A549 (cell line): Measurements from ENCODE around the gene MAGEC1. TPM values are rescaled to one million over a fixed set of nuclear protein-coding genes. Genes with fewer than 3 reads are reported as not detected.

ENCODE experiments used
- ATAC-seq, 2 experiments: fragments of 200-7000 bp in 1 of 2; fragments of >200 bp in 1 of 2; cut with Nextera tagmentation in 1 of 2; cut with Tn5 transposase in 1 of 2; 3 replicates each; pipeline versions ENCODE4 v1.8.0 to v1.9.1; 2018 to 2020; ENCODE audit warnings: mild to moderate bottlenecking in 1 of 2, moderate library complexity in 1 of 2
- CTCF ChIA-PET: fragments of 300-600 bp; sonication (Branson Sonifier 250); formaldehyde crosslinking; extraction: SDS; loops from one replicate; lab custom pipeline; 2021; ENCODE audit warnings: antibody characterized with exemption, inconsistent platforms; lab: Yijun Ruan, JAX
- POLR2A ChIA-PET: fragments of 350-600 bp; formaldehyde crosslinking; extraction: SDS; loops from one replicate; lab custom pipeline; 2021; ENCODE audit warnings: antibody characterized with exemption, inconsistent platforms; lab: Yijun Ruan, JAX
- DNase-seq, 2 experiments: peaks; one replicate each; pipeline versions ENCODE4 v3.0.0 to v3.0.0-alpha.2; 2011 to 2016; ENCODE audit warnings: low read depth in 1 of 2, low spot score in 1 of 2
- FAIRE-seq: peaks from 2 replicates; lab custom pipeline; 2011; peaks lifted over from hg19 to GRCh38; lab: Jason Lieb, UNC
- H3K27ac ChIP-seq, 2 experiments: fragments of >200 bp; sonication (Bioruptor Twin); formaldehyde crosslinking; 3 replicates each; pipeline ENCODE4 v1.5.1; 2016 to 2017
- H3K4me1 ChIP-seq: fragments of >200 bp; sonication (Bioruptor Twin); formaldehyde crosslinking; 3 replicates; pipeline ENCODE4 v1.6.1; 2016
- H3K4me2 ChIP-seq: fragments of >200 bp; sonication (Bioruptor Twin); formaldehyde crosslinking; 3 replicates; pipeline ENCODE4 v1.6.1; 2016
- H3K4me3 ChIP-seq: fragments of >200 bp; sonication (Bioruptor Twin); formaldehyde crosslinking; 3 replicates; pipeline ENCODE4 v1.5.1; 2016
- H3K9me3 ChIP-seq: fragments of >200 bp; sonication (Bioruptor Twin); formaldehyde crosslinking; 3 replicates; pipeline ENCODE4 v1.6.1; 2016
- CBX2 ChIP-seq: fragments of 200-600 bp; sonication (generic); IDR thresholded peaks from 2 replicates; pipeline ENCODE4 v1.6.1; 2016; ENCODE audit warnings: low read depth, mild to moderate bottlenecking, borderline replicate concordance
- CBX8 ChIP-seq: fragments of 200-600 bp; sonication (generic); IDR thresholded peaks from 2 replicates; pipeline ENCODE4 v1.6.1; 2016
- CHD4 ChIP-seq: fragments of 200-600 bp; sonication (generic); IDR thresholded peaks from 2 replicates; pipeline ENCODE4 v1.6.1; 2016; ENCODE audit warnings: antibody characterized with exemption, mild to moderate bottlenecking, borderline replicate concordance
- EHF ChIP-seq: fragments of 250-450 bp; sonication (Bioruptor Pico); IDR thresholded peaks from 2 replicates; pipeline ENCODE4 v1.5.0; 2020; ENCODE audit warnings: mild to moderate bottlenecking
- FOSB ChIP-seq: fragments of 250-450 bp; sonication (Bioruptor Pico); IDR thresholded peaks from 2 replicates; pipeline ENCODE4 v1.5.0; 2020; ENCODE audit warnings: mild to moderate bottlenecking, moderate library complexity
- FOSL2 ChIP-seq, 2 experiments: fragments of 450-650 bp in 1 of 2; fragments of >200 bp in 1 of 2; sonication (Bioruptor Twin) in 1 of 2; formaldehyde crosslinking; IDR thresholded peaks; 2 replicates each; pipeline versions ENCODE4 v1.5.0 to v1.6.1; 2016 to 2020; ENCODE audit warnings: mild to moderate bottlenecking in 1 of 2, moderate library complexity in 1 of 2
- GATA3 ChIP-seq: IDR thresholded peaks from 2 replicates; pipeline ENCODE4 v1.6.1; 2012; ENCODE audit warnings: borderline replicate concordance
- HDAC2 ChIP-seq: fragments of 200-600 bp; sonication (generic); IDR thresholded peaks from 2 replicates; pipeline ENCODE4 v1.6.1; 2016
- HOXB5 ChIP-seq: fragments of 250-450 bp; sonication (Bioruptor Pico); IDR thresholded peaks from 2 replicates; pipeline ENCODE4 v1.5.0; 2020; ENCODE audit warnings: mild to moderate bottlenecking, moderate library complexity
- JUN ChIP-seq, 2 experiments: fragments of >200 bp; sonication (Bioruptor Twin); formaldehyde crosslinking; IDR thresholded peaks; 2 replicates in 1 of 2; 3 replicates in 1 of 2; pipeline ENCODE4 v1.6.1; 2016 to 2017
- MAFK ChIP-seq: fragments of 450-650 bp; IDR thresholded peaks from 2 replicates; pipeline ENCODE4 v1.6.1; 2014; ENCODE audit not compliant: partially characterized antibody
- PHF8 ChIP-seq: fragments of 200-600 bp; sonication (generic); IDR thresholded peaks from 2 replicates; pipeline ENCODE4 v1.6.1; 2016; ENCODE audit warnings: low read depth, mild to moderate bottlenecking, antibody characterized with exemption, moderate library complexity, borderline replicate concordance
- POLR2A ChIP-seq: IDR thresholded peaks from 2 replicates; pipeline ENCODE4 v1.6.1; 2012; ENCODE audit warnings: mild to moderate bottlenecking, low read length
- POLR2AphosphoS2 ChIP-seq: conservative IDR thresholded peaks from 2 replicates; pipeline ENCODE4 v1.6.1; 2012; ENCODE audit warnings: low read length, improper control_type of control experiment, inconsistent platforms
- RCOR1 ChIP-seq: fragments of 150-350 bp; IDR thresholded peaks from 2 replicates; pipeline ENCODE4 v1.6.1; 2014; ENCODE audit warnings: antibody characterized with exemption, low read length, low read depth
- RFX5 ChIP-seq: fragments of 450-650 bp; IDR thresholded peaks from 2 replicates; pipeline ENCODE4 v1.7.1; 2014; ENCODE audit warnings: antibody characterized with exemption, mild to moderate bottlenecking, moderate library complexity
- SMC3 ChIP-seq: fragments of >200 bp; sonication (Bioruptor Twin); formaldehyde crosslinking; IDR thresholded peaks from 3 replicates; pipeline ENCODE4 v1.6.1; 2018; ENCODE audit warnings: inconsistent platforms
- TP53 ChIP-seq: fragments of 250-450 bp; sonication (Bioruptor Pico); IDR thresholded peaks from 2 replicates; pipeline ENCODE4 v1.5.0; 2021; ENCODE audit warnings: mild to moderate bottlenecking, moderate library complexity
- ZC3H11A ChIP-seq: fragments of 450-650 bp; IDR thresholded peaks from 2 replicates; pipeline ENCODE4 v1.6.1; 2014; ENCODE audit warnings: antibody characterized with exemption, mild to moderate bottlenecking
- ZFP36 ChIP-seq: fragments of 450-650 bp; IDR thresholded peaks from 2 replicates; pipeline ENCODE4 v1.6.1; 2014; ENCODE audit warnings: borderline replicate concordance; ENCODE audit not compliant: partially characterized antibody
- WGBS: methylation state at CpG from one replicate; pipeline ENCODE4 v1.1.6; 2017; ENCODE audit errors: missing lambda C conversion rate; 5-methylcytosine and 5-hydroxymethylcytosine counted together
- polyA minus RNA-seq: library from RNA; depleted of rRNA, polyadenylated mRNA; stranded (reverse); fragments of >200 nt; gene quantifications from 2 replicates; pipeline ENCODE4 v1.2.3, GENCODE V29; 2011; rRNA and poly(A)+ RNA removed
- polyA plus RNA-seq, 4 experiments: library from polyadenylated mRNA; depleted of rRNA in 3 of 4; stranded (reverse); fragments of >200 nt; fragmentation: RNase III in 1 of 4; extraction: RNeasy Plus Mini Kit Qiagen cat#74134 plus additional on column Dnase treatment in 1 of 4; gene quantifications; 2 replicates in 3 of 4; 3 replicates in 1 of 4; pipeline ENCODE4 v1.2.3, GENCODE V29; 2011 to 2017
- TF ChIP-seq, protein P1 (sequence below): IDR thresholded peaks from 2 replicates; pipeline ENCODE4 v1.6.1; 2012; ENCODE audit warnings: low read depth, borderline replicate concordance
- TF ChIP-seq, protein P2 (sequence below): fragments of 250-450 bp; sonication (Bioruptor Pico); IDR thresholded peaks from 2 replicates; pipeline ENCODE4 v1.5.0; 2020; ENCODE audit warnings: low read depth, mild to moderate bottlenecking, moderate library complexity
- TF ChIP-seq, protein P3 (sequence below): fragments of 200-600 bp; sonication (generic); IDR thresholded peaks from 2 replicates; pipeline ENCODE4 v1.6.1; 2016; ENCODE audit warnings: antibody characterized with exemption, mild to moderate bottlenecking, moderate library complexity

MAGEC1 gene, protein sequence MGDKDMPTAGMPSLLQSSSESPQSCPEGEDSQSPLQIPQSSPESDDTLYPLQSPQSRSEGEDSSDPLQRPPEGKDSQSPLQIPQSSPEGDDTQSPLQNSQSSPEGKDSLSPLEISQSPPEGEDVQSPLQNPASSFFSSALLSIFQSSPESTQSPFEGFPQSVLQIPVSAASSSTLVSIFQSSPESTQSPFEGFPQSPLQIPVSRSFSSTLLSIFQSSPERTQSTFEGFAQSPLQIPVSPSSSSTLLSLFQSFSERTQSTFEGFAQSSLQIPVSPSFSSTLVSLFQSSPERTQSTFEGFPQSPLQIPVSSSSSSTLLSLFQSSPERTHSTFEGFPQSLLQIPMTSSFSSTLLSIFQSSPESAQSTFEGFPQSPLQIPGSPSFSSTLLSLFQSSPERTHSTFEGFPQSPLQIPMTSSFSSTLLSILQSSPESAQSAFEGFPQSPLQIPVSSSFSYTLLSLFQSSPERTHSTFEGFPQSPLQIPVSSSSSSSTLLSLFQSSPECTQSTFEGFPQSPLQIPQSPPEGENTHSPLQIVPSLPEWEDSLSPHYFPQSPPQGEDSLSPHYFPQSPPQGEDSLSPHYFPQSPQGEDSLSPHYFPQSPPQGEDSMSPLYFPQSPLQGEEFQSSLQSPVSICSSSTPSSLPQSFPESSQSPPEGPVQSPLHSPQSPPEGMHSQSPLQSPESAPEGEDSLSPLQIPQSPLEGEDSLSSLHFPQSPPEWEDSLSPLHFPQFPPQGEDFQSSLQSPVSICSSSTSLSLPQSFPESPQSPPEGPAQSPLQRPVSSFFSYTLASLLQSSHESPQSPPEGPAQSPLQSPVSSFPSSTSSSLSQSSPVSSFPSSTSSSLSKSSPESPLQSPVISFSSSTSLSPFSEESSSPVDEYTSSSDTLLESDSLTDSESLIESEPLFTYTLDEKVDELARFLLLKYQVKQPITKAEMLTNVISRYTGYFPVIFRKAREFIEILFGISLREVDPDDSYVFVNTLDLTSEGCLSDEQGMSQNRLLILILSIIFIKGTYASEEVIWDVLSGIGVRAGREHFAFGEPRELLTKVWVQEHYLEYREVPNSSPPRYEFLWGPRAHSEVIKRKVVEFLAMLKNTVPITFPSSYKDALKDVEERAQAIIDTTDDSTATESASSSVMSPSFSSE
- polyA plus RNA-seq (2011; rRNA removed) (not detected in 2 replicates), polyA plus RNA-seq (2017; fragmentation: RNase III; extraction: RNeasy Plus Mini Kit Qiagen cat#74134 plus additional on column Dnase treatment) (not detected in 3 replicates), polyA minus RNA-seq (not detected in 2 replicates)
- not detected in 2 replicates for polyA plus RNA-seq (2012; cell fraction: cytosol; rRNA removed)
- polyA plus RNA-seq (2012; cell fraction: nucleus; rRNA removed), result 0.02 TPM in 1 of 2 replicates, not detected in the other

DNA sequence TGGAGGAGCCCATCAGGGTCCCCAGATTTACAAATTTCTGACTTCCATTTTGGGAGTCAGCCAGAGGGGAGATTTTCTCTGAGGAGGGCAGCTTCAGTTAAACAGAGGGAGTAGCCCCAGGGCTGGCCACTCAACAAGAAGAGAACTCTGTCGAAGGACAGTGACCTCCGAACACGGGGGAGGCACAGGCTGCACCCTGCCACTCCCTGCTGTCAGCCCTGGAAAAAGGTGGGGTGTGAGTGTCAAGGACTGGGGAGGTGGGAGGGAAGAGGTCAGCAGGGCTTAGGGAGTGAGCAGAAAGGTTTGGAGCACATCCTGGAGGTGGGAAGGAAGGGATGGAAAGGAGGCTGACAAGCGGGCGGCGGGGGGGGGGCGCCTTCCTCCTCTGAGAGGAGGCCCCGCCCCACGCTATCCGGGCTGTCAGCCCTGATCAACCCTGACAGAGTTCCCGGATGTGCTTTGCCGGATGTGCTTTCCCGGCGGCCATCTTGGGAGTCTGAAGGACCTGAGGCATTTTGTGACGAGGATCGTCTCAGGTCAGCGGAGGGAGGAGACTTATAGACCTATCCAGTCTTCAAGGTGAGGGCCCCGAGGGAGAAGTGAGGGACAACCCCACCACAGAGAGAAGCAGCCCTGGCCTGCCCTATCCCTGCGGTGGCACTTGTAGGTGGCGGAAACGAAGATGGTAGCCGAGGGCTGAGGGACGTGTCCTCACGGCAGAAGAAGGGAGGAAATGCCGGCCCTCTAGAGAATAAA, at the start of gene MAGEC1:
Gene MAGEC1, plus strand, starts transcription at position 495 of the 756 bp plus-strand sequence. CDS start 1,179 bp downstream, outside the sequence.
- H3K9me3 ChIP-seq, result peaks cover 4% of the 10 kb centered on the region; the same call in 1 of the 3 replicates
- no peak within 1 kb of the TSS for H3K4me3 ChIP-seq
- 85% methylated on average over 20 of the region's 25 CpGs for WGBS
- FAIRE-seq, result no peak
- ChIA-PET POLR2A (no interaction called here), CTCF (no interaction called here)
- H3K4me1 ChIP-seq, result no peaks in the 10 kb centered on the region
- no peak for TF ChIP-seq ZC3H11A
- no peak for TF ChIP-seq JUN (IDR thresholded peaks at IDR 0.05)
- no peak for TF ChIP-seq RCOR1
- TF ChIP-seq, protein P1, sequence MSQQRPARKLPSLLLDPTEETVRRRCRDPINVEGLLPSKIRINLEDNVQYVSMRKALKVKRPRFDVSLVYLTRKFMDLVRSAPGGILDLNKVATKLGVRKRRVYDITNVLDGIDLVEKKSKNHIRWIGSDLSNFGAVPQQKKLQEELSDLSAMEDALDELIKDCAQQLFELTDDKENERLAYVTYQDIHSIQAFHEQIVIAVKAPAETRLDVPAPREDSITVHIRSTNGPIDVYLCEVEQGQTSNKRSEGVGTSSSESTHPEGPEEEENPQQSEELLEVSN, result no peak
- TF ChIP-seq HDAC2, result no peak
- TF ChIP-seq SMC3, result no peak
- no peak for TF ChIP-seq TP53 (CRISPR knock-in tag)
- TF ChIP-seq FOSB (CRISPR knock-in tag), result no peak
- TF ChIP-seq ZFP36, result no peak
- TF ChIP-seq POLR2AphosphoS2, result no peak
- TF ChIP-seq HOXB5 (CRISPR knock-in tag), result no peak
- TF ChIP-seq, protein P2, sequence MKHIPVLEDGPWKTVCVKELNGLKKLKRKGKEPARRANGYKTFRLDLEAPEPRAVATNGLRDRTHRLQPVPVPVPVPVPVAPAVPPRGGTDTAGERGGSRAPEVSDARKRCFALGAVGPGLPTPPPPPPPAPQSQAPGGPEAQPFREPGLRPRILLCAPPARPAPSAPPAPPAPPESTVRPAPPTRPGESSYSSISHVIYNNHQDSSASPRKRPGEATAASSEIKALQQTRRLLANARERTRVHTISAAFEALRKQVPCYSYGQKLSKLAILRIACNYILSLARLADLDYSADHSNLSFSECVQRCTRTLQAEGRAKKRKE, result no peak
- TF ChIP-seq EHF (CRISPR knock-in tag), result no peak
- no peak for TF ChIP-seq GATA3
- TF ChIP-seq, all 56 proteins: peak for 0
- no peak for DNase-seq
- no peak within 1 kb of the TSS for H3K4me2 ChIP-seq
- H3K27ac ChIP-seq, result no peak within 1 kb of the TSS
- ATAC-seq, result no peak

DNA sequence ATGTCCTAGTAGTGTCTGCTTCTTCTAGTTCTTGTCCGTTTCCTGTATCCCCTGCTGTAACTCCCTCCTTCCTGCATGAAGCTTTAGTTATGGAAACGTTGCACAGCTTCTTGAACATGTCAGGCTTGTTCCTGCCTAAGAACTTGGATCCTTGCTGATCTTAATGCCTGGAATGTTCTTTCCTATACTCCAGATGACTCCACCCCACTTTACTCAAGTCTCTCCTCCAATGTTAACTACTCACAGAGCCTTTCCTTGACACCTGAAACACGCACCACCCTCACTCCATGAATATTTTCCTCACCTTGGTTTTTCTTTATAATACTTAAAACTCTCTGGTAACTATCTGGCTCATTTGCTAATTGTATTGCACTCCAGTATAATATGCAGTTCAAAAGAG, 46.2 kb upstream of the MAGEC1 start:
- ChIA-PET POLR2A (no interaction called here), CTCF (interaction anchor here (0.6 to 0.8 kb wide), 2 partner anchors 22 to 79 kb away, joined by 3 to 4 read pairs; no protein-coding TSS in a partner anchor)
- no peak for DNase-seq
- no peak for ATAC-seq
- no peaks in the 10 kb centered on the region for H3K9me3 ChIP-seq
- no peak overlapping the region for H3K4me2 ChIP-seq
- H3K4me3 ChIP-seq, result no peak overlapping the region
- WGBS, result 10% methylated on average over 3 of the region's 3 CpGs
- no peak for FAIRE-seq
- H3K4me1 ChIP-seq, result no peaks in the 10 kb centered on the region
- H3K27ac ChIP-seq, result no peak overlapping the region
- TF ChIP-seq POLR2A, result no peak
- no peak for TF ChIP-seq MAFK
- TF ChIP-seq RFX5, result no peak
- TF ChIP-seq, protein P3, sequence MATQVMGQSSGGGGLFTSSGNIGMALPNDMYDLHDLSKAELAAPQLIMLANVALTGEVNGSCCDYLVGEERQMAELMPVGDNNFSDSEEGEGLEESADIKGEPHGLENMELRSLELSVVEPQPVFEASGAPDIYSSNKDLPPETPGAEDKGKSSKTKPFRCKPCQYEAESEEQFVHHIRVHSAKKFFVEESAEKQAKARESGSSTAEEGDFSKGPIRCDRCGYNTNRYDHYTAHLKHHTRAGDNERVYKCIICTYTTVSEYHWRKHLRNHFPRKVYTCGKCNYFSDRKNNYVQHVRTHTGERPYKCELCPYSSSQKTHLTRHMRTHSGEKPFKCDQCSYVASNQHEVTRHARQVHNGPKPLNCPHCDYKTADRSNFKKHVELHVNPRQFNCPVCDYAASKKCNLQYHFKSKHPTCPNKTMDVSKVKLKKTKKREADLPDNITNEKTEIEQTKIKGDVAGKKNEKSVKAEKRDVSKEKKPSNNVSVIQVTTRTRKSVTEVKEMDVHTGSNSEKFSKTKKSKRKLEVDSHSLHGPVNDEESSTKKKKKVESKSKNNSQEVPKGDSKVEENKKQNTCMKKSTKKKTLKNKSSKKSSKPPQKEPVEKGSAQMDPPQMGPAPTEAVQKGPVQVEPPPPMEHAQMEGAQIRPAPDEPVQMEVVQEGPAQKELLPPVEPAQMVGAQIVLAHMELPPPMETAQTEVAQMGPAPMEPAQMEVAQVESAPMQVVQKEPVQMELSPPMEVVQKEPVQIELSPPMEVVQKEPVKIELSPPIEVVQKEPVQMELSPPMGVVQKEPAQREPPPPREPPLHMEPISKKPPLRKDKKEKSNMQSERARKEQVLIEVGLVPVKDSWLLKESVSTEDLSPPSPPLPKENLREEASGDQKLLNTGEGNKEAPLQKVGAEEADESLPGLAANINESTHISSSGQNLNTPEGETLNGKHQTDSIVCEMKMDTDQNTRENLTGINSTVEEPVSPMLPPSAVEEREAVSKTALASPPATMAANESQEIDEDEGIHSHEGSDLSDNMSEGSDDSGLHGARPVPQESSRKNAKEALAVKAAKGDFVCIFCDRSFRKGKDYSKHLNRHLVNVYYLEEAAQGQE, result no peak
- TF ChIP-seq CBX2, result no peak
- no peak for TF ChIP-seq CHD4
- TF ChIP-seq GATA3, result no peak
- TF ChIP-seq, protein P2, result no peak
- TF ChIP-seq CBX8, result no peak
- TF ChIP-seq PHF8, result no peak
- no peak for TF ChIP-seq FOSL2 (IDR thresholded peaks at IDR 0.05)
- no peak for TF ChIP-seq FOSL2 (CRISPR knock-in tag; IDR thresholded peaks at IDR 0.05)
